AG10803 (cell line): ENCODE measurements around the gene LEMD3.
A peak's percentile ranks its signal among the peaks of the same experiment; 100 is the strongest.

Experiments used
- DNase-seq: peaks from one replicate; pipeline ENCODE4 v3.0.0; 2010; ENCODE audit warnings: low read depth
- H3K4me3 ChIP-seq: 2 replicates; pipeline ENCODE4 v1.5.1; 2011; ENCODE audit warnings: mild to moderate bottlenecking, low read length, control low read depth
- TF ChIP-seq, protein P1 (sequence below): conservative IDR thresholded peaks from 2 replicates; pipeline ENCODE4 v1.5.1; 2011; ENCODE audit warnings: mild to moderate bottlenecking, low read length, control low read depth, inconsistent platforms

LEMD3 gene

DNA sequence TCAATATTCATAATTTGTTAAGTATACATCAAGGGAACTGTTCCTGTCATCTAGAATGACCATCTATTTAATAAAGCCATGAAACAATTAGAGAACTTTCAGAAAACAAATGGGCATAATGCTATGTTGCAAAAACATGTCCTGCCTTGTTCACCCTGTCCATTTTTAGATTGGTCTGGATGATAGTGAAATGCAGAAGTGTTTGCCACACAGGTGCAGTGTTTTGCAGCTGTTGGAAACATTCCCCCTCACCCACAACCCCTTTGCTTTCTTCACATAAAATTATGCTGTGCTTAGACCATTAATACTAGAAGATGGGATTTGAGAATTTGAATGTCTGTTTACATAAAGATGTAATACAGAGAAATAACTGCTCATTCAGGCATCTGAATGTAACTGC lies 36.5 kb downstream of the LEMD3 start:
- TF ChIP-seq, protein P1, sequence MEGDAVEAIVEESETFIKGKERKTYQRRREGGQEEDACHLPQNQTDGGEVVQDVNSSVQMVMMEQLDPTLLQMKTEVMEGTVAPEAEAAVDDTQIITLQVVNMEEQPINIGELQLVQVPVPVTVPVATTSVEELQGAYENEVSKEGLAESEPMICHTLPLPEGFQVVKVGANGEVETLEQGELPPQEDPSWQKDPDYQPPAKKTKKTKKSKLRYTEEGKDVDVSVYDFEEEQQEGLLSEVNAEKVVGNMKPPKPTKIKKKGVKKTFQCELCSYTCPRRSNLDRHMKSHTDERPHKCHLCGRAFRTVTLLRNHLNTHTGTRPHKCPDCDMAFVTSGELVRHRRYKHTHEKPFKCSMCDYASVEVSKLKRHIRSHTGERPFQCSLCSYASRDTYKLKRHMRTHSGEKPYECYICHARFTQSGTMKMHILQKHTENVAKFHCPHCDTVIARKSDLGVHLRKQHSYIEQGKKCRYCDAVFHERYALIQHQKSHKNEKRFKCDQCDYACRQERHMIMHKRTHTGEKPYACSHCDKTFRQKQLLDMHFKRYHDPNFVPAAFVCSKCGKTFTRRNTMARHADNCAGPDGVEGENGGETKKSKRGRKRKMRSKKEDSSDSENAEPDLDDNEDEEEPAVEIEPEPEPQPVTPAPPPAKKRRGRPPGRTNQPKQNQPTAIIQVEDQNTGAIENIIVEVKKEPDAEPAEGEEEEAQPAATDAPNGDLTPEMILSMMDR, result no peak
- no peak overlapping the region for H3K4me3 ChIP-seq
- no peak for DNase-seq

GRCh38 chr12:65208125-65208524 lies 38.7 kb downstream of the LEMD3 start:
- DNase-seq, result no peak
- TF ChIP-seq, protein P1, result no peak

DNA sequence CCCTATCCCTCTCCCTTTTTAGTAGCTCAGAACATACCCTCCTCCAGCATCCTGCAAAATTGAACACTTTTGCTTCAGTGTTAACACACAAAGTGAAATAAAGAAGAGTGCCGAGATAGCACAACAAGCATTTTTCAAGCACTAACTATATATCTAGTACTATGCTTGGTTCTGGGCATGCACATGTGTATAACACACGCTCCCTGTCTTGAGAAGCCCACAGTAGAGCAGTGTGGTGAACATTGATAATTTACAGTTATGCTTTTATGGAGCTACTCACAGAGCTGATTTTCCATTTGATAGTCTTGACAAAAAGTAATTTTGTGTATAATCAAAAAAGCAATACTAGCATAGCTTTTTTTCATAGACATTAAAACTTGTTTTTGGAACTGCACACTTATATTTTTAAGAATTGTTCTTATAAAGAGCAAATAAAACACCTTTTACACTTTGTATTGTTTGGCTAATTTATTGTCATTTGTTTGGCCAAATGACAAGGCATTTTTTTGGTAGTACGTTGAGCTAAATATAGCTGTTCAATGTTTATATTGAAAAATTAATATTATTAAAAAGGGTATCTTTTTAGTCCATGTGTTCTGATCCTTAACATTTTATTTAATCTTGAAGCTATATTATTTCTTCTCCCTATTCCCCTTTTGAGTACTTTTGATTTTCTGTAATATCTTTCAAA lies 39.7 kb downstream of the LEMD3 start:
- H3K4me3 ChIP-seq, result no peak overlapping the region
- no peak for DNase-seq
- TF ChIP-seq, protein P1, result no peak

More at GRCh38 chr12:65208125-65208524, 38.7 kb downstream of the LEMD3 start:
- no peak overlapping the region for H3K4me3 ChIP-seq

DNA sequence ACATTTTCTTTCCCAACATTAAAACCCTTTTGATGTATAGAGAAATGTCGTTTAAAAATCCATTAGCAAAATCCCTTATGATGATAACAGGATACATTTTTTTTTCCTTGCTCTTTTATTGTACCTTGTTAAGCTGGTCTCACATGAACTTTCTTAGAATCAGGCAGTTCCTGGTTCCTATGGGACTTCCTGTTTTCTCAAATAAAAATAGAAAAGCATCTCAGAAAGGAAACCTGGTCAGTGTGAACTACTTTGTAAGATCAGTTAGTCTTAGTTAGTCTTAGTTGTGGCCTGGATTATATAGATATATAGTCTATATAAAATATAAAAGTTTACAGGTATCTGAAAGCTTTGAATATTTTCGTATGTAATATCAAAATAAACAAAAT lies 40.3 kb downstream of the LEMD3 start:
- no peak overlapping the region for H3K4me3 ChIP-seq
- TF ChIP-seq, protein P1, result no peak
- no peak for DNase-seq

DNA sequence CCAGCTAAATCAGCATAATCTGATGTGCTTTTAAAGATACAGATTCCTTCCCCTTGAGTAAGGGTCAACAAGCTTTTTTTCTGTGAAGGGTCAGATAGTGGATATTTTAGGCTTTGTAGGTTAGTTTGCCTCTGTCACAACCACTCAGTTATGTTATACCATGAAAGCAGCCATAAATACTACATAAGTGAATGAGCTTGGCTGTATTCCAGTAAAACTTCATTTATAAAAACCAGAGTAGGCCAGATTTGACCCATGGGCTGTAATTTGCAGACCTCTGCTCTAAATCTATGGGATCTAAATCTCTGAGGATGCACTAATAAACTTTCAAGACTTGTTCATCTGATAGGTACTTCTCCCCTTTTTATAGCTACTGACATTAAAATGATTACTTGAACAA lies 47.7 kb downstream of the LEMD3 start:
- H3K4me3 ChIP-seq, result no peak overlapping the region
- TF ChIP-seq, protein P1, result no peak
- no peak for DNase-seq

GRCh38 chr12:65220761-65221160 lies 51.4 kb downstream of the LEMD3 start:
- TF ChIP-seq, protein P1, result no peak
- H3K4me3 ChIP-seq, result no peak overlapping the region
- no peak for DNase-seq

- peak; percentile 38 for DNase-seq
- TF ChIP-seq, protein P1, result no peak
Measured at GRCh38 chr12:65229441-65229840, 60.1 kb downstream of the LEMD3 start.

More at GRCh38 chr12:65229441-65229840, 60.1 kb downstream of the LEMD3 start:
- H3K4me3 ChIP-seq, result no peak overlapping the region
